Measurements from ENCODE around the gene UBE2E2. TPM values are rescaled to one million over a fixed set of nuclear protein-coding genes. Genes with fewer than 3 reads are reported as not detected.

Gene UBE2E2
- total RNA-seq, 1 experiment from 2014 or later, result 38.6 TPM

DNA sequence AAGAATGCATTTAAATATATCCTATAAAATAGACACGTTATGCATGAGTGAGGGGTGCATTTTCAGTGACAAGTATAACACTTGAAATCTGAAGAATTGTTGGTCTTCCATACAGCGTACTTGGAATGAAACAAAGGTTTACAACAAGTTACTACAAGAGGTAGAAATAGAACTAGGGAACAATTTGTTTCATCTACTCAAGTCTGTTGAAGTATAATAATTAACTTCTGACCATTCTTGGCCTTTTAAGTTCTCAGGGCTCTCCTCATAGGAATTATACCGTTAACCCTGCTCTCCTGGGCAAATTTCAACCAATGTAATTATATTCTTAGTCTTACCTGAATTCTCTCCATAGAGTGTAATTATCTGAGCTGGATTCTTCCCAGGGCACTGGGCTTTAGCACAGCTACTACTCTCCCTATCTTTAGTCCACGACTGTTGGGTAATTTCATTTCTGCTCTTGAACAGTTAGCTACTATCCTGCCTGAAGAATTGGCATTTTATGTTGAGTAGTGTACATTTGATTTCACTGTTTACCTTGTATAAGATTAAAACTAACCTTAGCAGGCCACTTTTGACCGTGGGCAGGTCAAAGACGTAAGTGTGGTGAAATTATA, 100.6 kb downstream of the UBE2E2 start:
- H3K36me3 Mint-ChIP-seq (ENCODE audit: insufficient read depth in 1 of 3, low read depth in 3 of 3), result 0 out of 7 replicates have a peak, but pooled peaks cover 0 to 1% (median 0%) of the 10 kb centered on the region in 3 experiments
- Histone ChIP-seq H3K27me3 (ENCODE audit: insufficient read depth, low read length) (no peaks in the 10 kb centered on the region), H2BK5ac (ENCODE audit: insufficient read length, low read length) (no peak overlapping the region), H3K14ac (ENCODE audit: insufficient read depth, low read length) (no peak overlapping the region), H4K91ac (ENCODE audit: insufficient read length, low read depth, low read length) (no peak overlapping the region), H3K4me2 (ENCODE audit: insufficient read depth, insufficient read length, low read length) (no peak overlapping the region), H3K9me3 (ENCODE audit: control insufficient read depth, low read depth, low read length) (no peaks in the 10 kb centered on the region), H3K27ac (ENCODE audit: insufficient read length, low read depth, low read length) (no peak overlapping the region), H3K4ac (ENCODE audit: low read depth, low read length) (no peak overlapping the region), H3K4me1 (ENCODE audit: insufficient read depth, low read length) (no peaks in the 10 kb centered on the region; the same call in 1 of the 2 replicates), H3K23ac (ENCODE audit: insufficient read length, low read depth, low read length) (no peak overlapping the region), H3K56ac (ENCODE audit: insufficient read length, low read depth, low read length) (no peak overlapping the region), H2AK5ac (ENCODE audit: insufficient read length, low read length) (no peak overlapping the region), H2BK20ac (ENCODE audit: low read depth, low read length, poor library complexity, severe bottlenecking) (no peak overlapping the region), H2AFZ (ENCODE audit: low read length) (no peak overlapping the region), H2BK15ac (ENCODE audit: low read depth, low read length) (no peak overlapping the region), H3K18ac (ENCODE audit: insufficient read length, low read depth, low read length) (no peak overlapping the region), H4K8ac (replicated peaks; ENCODE audit: insufficient read length, low read depth, low read length) (no peak overlapping the region), H3K79me1 (ENCODE audit: insufficient read depth, low read depth, low read length, poor library complexity, severe bottlenecking) (peaks cover 3% of the 10 kb centered on the region), H4K20me1 (ENCODE audit: control insufficient read depth, insufficient read depth, insufficient read length) (no peaks in the 10 kb centered on the region), H3T11ph (ENCODE audit: low read length) (no peak overlapping the region), H4K5ac (ENCODE audit: insufficient read length, low read depth, low read length) (no peak overlapping the region), H2BK12ac (ENCODE audit: insufficient read length, low read depth, low read length) (no peak overlapping the region), H3K79me2 (ENCODE audit: insufficient read depth, low read length) (no peaks in the 10 kb centered on the region; the same call in 1 of the 2 replicates), H3K9ac (ENCODE audit: extremely low read depth, insufficient read length, low read length) (no peak overlapping the region), H2BK120ac (ENCODE audit: low read depth, low read length, poor library complexity, severe bottlenecking) (no peak overlapping the region), H3K23me2 (ENCODE audit: insufficient read length, low read depth, low read length, poor library complexity, severe bottlenecking) (no peaks in the 10 kb centered on the region)
- no CpG with 5 or more reads among the region's 6 CpGs for WGBS (ENCODE audit: extremely low coverage, insufficient read length, low lambda C conversion rate)
- no peaks in the 10 kb centered on the region; a peak in 1 of 4 replicates for H3K4me1 Mint-ChIP-seq
- no peaks in the 10 kb centered on the region for H3K27me3 Mint-ChIP-seq (ENCODE audit: low read depth)
- 0 out of 7 replicates have a peak overlapping the region, but pooled peaks of 1 of the 3 experiments have one; percentile 13 for H3K27ac Mint-ChIP-seq
- no peak overlapping the region for H3K4me3 Mint-ChIP-seq
- peaks cover 0 to 10% of the 10 kb centered on the region in 2 experiments; a peak in 4 of 5 replicates for H3K9me3 Mint-ChIP-seq
- TF ChIP-seq, protein P1, sequence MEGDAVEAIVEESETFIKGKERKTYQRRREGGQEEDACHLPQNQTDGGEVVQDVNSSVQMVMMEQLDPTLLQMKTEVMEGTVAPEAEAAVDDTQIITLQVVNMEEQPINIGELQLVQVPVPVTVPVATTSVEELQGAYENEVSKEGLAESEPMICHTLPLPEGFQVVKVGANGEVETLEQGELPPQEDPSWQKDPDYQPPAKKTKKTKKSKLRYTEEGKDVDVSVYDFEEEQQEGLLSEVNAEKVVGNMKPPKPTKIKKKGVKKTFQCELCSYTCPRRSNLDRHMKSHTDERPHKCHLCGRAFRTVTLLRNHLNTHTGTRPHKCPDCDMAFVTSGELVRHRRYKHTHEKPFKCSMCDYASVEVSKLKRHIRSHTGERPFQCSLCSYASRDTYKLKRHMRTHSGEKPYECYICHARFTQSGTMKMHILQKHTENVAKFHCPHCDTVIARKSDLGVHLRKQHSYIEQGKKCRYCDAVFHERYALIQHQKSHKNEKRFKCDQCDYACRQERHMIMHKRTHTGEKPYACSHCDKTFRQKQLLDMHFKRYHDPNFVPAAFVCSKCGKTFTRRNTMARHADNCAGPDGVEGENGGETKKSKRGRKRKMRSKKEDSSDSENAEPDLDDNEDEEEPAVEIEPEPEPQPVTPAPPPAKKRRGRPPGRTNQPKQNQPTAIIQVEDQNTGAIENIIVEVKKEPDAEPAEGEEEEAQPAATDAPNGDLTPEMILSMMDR (conservative IDR thresholded peaks at IDR 0.05), result no peak
- DNase-seq, result no peak

All from H9 (cell line).